ENCODE results near the gene TMEM100.

DNA sequence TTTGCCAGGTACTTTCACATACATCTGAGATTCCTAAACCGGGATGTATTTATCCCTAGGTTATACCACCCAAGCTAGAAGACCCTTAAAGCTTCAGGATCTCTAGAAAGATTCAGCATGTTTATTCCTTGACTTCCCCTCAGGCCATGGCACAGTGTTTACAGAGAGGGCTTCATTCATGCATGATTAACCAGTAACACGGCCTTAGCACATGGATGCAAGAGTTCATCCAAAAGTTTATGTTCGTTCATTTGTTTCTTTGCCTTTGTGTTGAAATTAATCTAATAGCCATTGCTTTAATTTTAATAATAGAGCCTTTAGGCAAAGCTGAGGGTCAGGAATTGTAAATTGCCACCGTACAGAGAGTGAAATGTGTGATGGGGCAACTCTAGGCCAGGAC is 41.9 kb upstream of the TMEM100 start:
- TF ChIP-seq, protein P1, sequence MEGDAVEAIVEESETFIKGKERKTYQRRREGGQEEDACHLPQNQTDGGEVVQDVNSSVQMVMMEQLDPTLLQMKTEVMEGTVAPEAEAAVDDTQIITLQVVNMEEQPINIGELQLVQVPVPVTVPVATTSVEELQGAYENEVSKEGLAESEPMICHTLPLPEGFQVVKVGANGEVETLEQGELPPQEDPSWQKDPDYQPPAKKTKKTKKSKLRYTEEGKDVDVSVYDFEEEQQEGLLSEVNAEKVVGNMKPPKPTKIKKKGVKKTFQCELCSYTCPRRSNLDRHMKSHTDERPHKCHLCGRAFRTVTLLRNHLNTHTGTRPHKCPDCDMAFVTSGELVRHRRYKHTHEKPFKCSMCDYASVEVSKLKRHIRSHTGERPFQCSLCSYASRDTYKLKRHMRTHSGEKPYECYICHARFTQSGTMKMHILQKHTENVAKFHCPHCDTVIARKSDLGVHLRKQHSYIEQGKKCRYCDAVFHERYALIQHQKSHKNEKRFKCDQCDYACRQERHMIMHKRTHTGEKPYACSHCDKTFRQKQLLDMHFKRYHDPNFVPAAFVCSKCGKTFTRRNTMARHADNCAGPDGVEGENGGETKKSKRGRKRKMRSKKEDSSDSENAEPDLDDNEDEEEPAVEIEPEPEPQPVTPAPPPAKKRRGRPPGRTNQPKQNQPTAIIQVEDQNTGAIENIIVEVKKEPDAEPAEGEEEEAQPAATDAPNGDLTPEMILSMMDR (IDR thresholded peaks at IDR 0.05) = no peak
- TF ChIP-seq POLR2A (IDR thresholded peaks at IDR 0.05) = no peak

Measured in lower leg skin (tissue), 3 donors.